Measurements from ENCODE around the gene SNX32.
"Not testable (repeated sequence)": the region's sequence is repeated elsewhere in the genome, so short reads cannot be mapped to it uniquely, and the experiment has no call there.

SNX32 gene

DNA sequence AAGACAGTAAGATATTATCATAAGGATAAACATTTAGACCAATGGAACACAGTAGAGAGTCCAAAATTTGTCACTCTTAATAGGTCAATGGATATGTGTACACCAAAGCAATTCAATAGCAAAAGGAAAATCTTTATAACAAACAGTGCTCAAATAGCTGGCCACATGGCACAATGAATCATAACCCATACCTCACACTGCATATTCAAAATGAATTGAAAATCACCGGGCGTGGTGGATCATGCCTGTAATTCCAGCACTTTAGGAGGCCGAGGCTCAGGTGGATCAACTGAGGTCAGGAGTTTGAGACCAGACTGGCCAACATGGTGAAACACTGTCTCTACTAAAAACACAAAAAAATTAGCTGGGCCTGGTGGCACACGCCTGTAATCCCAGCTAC lies 8.4 kb downstream of the SNX32 start:
- Mint-ChIP-seq H3K27ac (no peak overlapping the region), H3K4me1 (ENCODE audit: low read depth) (no peaks in the 10 kb centered on the region), H3K27me3 (no peaks in the 10 kb centered on the region), H3K4me3 (no peak overlapping the region), H3K9me3 (no peaks in the 10 kb centered on the region), H3K36me3 (ENCODE audit: low read depth) (no peaks in the 10 kb centered on the region)

DNA sequence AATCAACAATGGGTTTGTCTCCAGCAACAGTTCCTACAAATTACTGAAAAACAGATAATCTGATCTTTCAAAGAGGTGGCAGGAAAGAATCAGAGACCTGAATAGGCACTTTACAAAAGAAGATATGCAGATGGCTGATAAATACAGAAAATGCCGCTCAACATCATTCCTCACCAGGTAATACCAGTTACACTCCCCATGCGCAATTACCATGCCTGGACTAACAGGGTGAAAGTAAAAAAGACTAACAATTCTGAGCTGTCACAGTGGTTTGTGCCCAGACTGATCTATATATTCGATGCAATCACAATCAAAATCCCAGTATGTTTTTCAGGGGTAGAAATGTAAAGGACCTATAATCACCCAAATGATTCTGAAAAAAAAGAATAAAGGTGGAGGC lies 10.0 kb downstream of the SNX32 start:
- Mint-ChIP-seq H3K36me3 (ENCODE audit: low read depth) (no peaks in the 10 kb centered on the region), H3K27ac (no peak overlapping the region), H3K4me1 (ENCODE audit: low read depth) (no peaks in the 10 kb centered on the region), H3K27me3 (no peaks in the 10 kb centered on the region), H3K4me3 (no peak overlapping the region), H3K9me3 (no peaks in the 10 kb centered on the region)

DNA sequence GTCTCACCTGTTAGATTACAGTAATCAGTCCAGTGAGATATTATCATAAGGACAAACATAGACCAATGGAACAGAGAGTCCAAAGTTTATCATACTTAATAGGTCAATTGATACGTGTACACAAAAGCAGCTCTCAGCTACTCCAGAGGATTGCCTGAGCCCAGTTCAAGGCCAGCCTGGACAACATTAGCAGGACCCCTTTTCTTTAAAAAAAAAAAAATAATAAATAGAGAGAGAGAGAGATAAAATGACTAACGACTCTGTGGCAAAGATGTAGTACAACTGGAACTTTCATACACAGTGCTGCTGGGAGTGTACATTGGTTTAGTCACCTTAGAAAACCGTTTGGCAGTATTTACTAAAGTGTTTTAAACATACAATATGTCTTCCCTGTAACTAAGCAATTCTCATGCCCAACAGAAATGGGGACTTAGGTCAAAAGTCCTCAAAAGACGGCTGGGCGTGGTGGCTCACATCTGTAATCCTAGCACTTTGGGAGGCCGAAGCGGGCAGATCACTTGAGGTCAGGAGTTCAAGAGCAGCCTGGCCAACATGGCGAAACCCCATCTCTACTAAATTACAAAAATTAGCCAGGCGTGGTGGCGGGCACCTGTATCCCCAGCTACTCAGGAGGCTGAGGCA lies 10.6 kb downstream of the SNX32 start:
- no peaks in the 10 kb centered on the region for H3K27me3 Mint-ChIP-seq
- H3K36me3 Mint-ChIP-seq (ENCODE audit: low read depth), result no peaks in the 10 kb centered on the region
- H3K27ac Mint-ChIP-seq, result no peak overlapping the region
- H3K9me3 Mint-ChIP-seq, result no peaks in the 10 kb centered on the region
- H3K4me3 Mint-ChIP-seq, result no peak overlapping the region
- no peaks in the 10 kb centered on the region for H3K4me1 Mint-ChIP-seq (ENCODE audit: low read depth)

DNA sequence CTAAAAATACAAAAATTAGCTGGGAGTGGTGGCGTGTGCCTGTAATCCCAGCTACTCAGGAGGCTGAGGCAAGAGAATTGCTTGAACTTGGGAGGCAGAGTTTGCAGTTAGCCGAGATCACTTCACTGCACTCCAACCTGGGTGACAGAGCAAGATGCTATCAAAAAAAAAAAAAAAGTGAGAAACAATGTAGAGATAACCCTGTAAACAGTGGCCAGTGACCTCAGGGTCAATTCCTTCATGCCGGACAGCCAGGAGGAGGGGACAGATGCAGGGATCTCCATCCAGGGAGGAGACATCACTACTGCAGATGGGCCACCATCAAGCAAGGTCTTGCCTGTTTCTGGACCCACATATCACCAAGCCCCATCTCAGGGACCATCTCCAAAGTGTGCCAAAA lies 14.0 kb downstream of the SNX32 start:
- Mint-ChIP-seq H3K27me3 (no peaks in the 10 kb centered on the region), H3K9me3 (no peaks in the 10 kb centered on the region), H3K36me3 (ENCODE audit: low read depth) (peaks cover 14% of the 10 kb centered on the region), H3K4me1 (ENCODE audit: low read depth) (no peaks in the 10 kb centered on the region), H3K27ac (no peak overlapping the region), H3K4me3 (no peak overlapping the region)

DNA sequence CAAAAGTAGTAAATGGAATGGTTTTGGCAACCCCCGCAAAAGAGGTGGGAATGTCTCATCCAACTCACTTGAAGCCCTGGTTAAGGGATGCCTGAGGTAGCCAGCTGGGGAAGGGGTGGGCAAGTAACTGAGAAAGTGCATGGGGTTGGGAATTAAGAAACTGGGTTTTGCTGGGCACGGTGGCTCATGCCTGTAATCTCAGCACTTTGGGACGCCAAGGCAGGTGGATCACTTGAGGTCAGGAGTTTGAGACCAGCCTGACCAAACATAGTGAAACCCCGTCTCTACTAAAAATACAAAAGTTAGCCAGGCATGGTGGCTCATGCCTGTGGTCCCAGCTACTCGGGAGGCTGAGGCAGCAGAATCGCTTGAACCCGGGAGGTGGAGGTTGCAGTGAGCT lies 14.9 kb downstream of the SNX32 start:
- H3K27ac Mint-ChIP-seq, result not testable (repeated sequence)

DNA sequence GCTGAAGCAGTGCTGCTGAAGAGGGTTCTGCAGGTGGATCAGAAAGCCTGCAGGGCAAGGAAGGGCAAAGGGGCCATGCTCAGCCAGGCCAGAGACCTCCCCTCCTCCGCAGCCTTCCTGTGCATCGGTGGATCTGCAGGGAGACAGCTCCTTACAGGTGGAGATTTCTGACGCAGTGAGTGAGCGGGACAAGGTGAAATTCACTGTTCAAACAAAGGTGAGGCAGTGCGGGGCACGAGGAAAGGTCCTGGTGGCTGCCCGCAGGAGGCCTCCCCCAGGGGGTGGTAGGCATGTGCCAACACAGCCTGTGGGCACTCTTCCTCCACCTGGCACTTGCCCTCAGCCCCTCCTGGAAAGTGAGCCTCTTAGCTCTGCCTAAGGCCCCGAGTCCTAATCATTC lies 15.6 kb downstream of the SNX32 start:
- Mint-ChIP-seq H3K27ac (no peak overlapping the region), H3K4me3 (no peak overlapping the region), H3K27me3 (no peaks in the 10 kb centered on the region), H3K9me3 (no peaks in the 10 kb centered on the region), H3K4me1 (ENCODE audit: low read depth) (peaks cover 9% of the 10 kb centered on the region), H3K36me3 (ENCODE audit: low read depth) (peaks cover 30% of the 10 kb centered on the region)

More for the DNA sequence above, 14.9 kb downstream of the SNX32 start:
- H3K36me3 Mint-ChIP-seq (ENCODE audit: low read depth), result peaks cover 23% of the 10 kb centered on the region
- not testable (repeated sequence) for H3K27me3 Mint-ChIP-seq; H3K9me3 Mint-ChIP-seq; H3K4me3 Mint-ChIP-seq; H3K4me1 Mint-ChIP-seq (ENCODE audit: low read depth)

DNA sequence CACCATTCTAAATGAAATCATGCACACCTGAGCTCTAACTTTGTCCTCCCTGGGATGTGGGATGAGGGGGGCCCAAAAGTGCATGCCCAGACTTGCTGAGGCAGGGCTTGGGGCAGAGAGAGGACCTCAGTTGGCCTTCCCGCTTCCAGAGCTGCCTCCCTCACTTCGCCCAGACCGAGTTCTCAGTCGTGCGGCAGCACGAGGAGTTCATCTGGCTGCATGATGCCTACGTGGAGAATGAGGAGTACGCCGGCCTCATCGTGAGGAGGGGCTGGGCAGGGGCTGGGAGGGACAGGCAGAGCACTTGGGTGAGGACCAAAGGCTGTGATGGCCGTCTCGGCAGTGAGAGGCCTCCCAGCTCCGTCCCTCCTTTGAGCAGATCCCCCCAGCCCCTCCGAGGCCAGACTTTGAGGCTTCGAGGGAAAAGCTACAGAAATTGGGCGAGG lies 16.0 kb downstream of the SNX32 start:
- Mint-ChIP-seq H3K36me3 (ENCODE audit: low read depth) (peaks cover 34% of the 10 kb centered on the region), H3K4me3 (no peak overlapping the region), H3K9me3 (no peaks in the 10 kb centered on the region), H3K27ac (no peak overlapping the region), H3K4me1 (ENCODE audit: low read depth) (peaks cover 13% of the 10 kb centered on the region), H3K27me3 (no peaks in the 10 kb centered on the region)

DNA sequence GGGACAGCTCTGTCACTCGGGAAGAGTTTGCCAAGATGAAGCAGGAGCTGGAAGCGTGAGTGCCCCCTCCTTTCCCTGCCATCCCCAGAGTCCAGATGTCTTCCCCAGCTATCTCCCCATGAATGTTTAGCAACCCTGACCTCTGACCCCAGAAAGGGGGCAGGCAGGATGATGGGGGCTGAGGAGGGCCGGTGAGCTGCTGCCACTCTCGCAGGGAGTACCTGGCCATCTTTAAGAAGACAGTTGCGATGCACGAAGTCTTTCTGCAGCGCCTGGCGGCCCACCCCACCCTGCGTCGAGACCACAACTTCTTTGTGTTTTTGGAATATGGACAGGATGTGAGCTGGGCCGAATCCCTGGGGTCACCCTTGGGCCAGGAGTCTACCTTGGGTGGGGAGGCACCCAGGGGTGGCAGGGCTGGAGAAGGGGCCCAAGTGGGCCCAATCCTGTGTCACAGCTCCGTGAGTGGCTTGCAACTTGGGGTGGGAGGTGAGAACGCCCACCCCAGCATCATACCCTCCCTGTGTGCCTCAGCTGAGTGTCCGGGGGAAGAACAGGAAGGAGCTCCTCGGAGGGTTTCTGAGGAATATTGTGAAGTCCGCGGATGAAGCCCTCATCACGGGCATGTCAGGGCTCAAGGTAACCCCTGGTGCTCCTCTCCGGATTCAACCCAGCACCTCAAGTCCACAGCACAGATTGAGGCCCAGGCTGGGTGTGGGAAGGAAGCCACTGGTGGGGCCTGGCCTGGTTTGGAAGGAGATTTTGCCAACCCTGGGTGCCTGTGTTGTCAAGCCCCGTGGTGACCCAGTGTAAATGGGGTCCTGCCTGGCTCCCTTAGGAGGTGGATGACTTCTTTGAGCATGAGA lies 16.7 kb downstream of the SNX32 start:
- Mint-ChIP-seq H3K4me3 (no peak overlapping the region), H3K36me3 (ENCODE audit: low read depth) (peaks cover 41% of the 10 kb centered on the region), H3K27ac (no peak overlapping the region), H3K4me1 (ENCODE audit: low read depth) (peaks cover 19% of the 10 kb centered on the region), H3K27me3 (no peaks in the 10 kb centered on the region), H3K9me3 (no peaks in the 10 kb centered on the region)

DNA sequence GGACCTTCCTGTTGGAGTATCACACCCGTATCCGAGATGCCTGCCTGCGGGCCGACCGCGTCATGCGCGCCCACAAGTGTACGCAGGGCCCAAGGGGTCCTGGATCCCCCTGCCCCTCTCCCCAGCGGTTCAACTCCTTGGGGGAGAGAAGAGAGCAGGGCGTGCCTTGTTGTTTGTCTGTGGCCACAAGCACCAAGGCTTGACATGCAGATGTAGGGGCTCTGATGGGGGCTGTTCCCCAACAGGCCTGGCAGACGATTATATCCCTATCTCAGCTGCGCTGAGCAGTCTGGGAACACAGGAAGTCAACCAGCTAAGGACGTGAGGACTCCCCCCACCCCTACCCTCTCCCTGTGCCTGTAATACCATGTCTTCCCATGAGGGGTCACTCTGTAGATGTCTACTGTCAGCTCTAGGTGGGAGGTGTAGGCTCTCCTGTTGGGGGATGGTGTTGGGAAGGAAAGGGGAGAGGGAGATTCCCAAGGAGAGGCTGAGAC lies 17.4 kb downstream of the SNX32 start:
- peaks cover 47% of the 10 kb centered on the region for H3K36me3 Mint-ChIP-seq (ENCODE audit: low read depth)
- H3K4me1 Mint-ChIP-seq (ENCODE audit: low read depth), result peaks cover 26% of the 10 kb centered on the region

DNA sequence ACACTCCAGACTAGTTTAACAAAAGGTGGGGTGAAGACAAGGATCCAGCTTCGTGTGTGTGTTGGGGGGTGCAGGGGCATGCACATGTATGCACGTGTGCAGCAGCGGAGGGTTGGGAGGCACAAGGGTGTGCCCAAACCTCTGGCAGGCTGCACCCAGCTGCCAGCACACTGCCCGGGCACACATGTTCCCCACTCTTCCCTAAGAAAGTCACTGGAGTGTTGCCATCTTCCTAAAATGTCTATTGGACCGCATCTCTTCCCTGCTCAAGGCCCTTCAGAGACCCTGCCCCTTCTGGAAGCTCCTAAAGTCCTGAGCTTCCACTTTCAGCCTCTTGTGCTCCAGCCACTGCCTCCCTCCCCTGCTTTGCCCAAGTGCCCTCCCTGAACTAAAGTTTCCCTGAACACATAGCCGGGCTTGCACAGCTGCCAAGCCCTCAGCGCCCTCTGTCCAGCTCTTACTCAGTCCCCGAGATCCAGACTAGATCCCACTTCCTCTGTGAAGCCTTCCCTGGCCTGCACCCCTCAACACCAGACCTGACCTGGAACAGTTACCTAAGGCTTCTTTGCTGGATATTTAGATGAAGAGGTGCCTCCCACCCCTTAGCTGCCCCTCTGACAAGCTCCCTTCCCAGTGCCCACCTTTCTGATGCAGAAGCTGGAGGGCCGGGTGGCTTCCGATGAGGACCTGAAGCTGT lies 18.2 kb downstream of the SNX32 start:
- Mint-ChIP-seq H3K27me3 (no peaks in the 10 kb centered on the region), H3K4me1 (ENCODE audit: low read depth) (peaks cover 34% of the 10 kb centered on the region), H3K27ac (no peak overlapping the region), H3K4me3 (no peak overlapping the region), H3K9me3 (no peaks in the 10 kb centered on the region), H3K36me3 (ENCODE audit: low read depth) (peaks cover 56% of the 10 kb centered on the region)

More for the DNA sequence above, 17.4 kb downstream of the SNX32 start:
- Mint-ChIP-seq H3K27ac (no peak overlapping the region), H3K4me3 (no peak overlapping the region), H3K27me3 (no peaks in the 10 kb centered on the region), H3K9me3 (no peaks in the 10 kb centered on the region)

DNA sequence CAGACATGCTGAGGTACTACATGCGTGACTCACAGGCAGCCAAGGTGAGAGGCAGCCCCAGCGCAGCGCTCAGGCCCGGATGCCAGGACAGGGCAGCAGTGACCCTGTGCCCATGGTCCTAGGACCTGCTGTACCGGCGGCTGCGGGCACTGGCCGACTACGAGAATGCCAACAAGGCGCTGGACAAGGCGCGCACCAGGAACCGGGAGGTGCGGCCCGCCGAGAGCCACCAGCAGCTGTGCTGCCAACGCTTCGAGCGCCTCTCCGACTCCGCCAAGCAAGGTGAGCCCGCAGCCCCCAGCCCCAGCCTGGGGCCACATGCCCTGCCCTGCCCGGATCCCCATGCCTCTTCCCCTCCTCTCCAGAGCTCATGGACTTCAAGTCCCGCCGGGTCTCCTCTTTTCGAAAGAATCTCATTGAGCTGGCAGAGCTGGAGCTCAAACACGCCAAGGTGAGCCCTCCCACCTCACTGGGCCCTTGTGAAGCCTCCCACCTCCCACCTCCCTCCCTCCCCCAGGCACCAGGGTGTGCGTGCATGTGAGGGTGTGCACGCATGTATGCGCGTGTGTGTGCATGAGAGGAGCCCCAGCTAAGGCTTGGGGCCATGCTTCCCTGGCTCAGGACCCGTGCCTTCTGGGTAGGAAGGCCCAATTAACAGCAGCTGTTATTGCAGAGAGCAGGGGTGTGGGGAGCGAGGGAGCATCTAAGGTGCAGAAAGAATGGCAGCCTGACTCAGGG lies 18.9 kb downstream of the SNX32 start:
- peaks cover 56% of the 10 kb centered on the region for H3K36me3 Mint-ChIP-seq (ENCODE audit: low read depth)
- no peak overlapping the region for H3K27ac Mint-ChIP-seq
- peaks cover 34% of the 10 kb centered on the region for H3K4me1 Mint-ChIP-seq (ENCODE audit: low read depth)
- no peaks in the 10 kb centered on the region for H3K27me3 Mint-ChIP-seq
- H3K4me3 Mint-ChIP-seq, result no peak overlapping the region
- no peaks in the 10 kb centered on the region for H3K9me3 Mint-ChIP-seq

DNA sequence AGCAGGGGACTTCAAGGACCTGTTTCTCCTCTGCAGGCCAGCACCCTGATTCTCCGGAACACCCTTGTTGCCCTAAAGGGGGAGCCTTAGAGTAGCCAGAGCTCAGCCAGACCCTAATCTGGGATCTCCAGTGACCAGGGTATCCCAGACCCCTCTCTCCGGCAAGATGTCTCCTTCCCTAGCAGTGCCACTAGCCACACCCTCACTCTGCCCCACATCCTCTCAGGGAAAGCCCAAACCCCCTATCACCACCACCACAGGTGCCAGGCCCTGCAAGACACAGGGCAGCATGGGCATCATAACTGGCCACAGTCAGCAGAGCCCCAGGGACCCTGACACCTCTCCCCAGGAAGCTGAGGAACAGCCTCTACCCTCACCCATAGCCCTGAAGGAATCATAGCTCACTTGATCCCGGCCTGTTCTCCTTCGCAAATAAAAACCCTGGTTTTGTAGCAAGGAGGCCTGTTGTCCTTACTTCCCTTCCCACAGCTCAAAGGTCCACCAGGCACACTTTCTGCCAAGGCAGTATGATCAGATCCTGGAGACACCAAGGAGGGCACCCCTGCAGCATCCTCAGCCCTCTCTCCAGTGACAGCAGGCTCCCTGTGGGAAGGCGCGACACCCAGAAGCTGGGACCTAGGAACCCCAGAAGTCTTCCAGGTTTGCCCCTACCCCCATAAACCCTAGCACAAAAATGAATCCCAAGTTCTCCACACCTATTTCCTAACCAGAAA lies 19.6 kb downstream of the SNX32 start:
- Mint-ChIP-seq H3K27me3 (no peaks in the 10 kb centered on the region), H3K36me3 (ENCODE audit: low read depth) (peaks cover 56% of the 10 kb centered on the region), H3K4me3 (peak overlapping the region; percentile 10)

DNA sequence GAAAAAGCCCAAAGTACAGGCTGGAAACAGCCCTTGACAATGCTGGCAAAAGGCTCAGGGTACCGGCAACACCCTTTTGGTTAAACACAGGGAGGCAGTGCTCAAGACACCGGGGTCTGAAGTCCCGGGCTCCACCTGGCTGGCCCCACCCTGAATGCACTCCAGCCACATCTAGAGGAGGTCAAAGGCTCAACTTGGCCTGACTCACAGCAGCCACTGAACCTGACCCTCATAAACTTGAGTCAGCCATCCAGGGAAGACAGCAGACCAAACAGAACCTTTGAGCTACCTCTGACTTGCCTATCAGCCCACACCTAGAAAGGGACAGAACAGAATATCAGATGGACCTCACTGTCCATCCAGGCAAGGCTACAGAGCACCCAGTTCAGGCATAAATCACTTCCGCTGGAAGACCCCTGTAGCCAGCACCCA lies 20.4 kb downstream of the SNX32 start:
- Mint-ChIP-seq H3K4me3 (peak overlapping the region; percentile 48), H3K4me1 (ENCODE audit: low read depth) (peaks cover 41% of the 10 kb centered on the region), H3K36me3 (ENCODE audit: low read depth) (peaks cover 56% of the 10 kb centered on the region), H3K27me3 (no peaks in the 10 kb centered on the region), H3K9me3 (no peaks in the 10 kb centered on the region), H3K27ac (peak overlapping the region; percentile 75)

More for the DNA sequence above, 19.6 kb downstream of the SNX32 start:
- peak overlapping the region; percentile 75 for H3K27ac Mint-ChIP-seq
- no peaks in the 10 kb centered on the region for H3K9me3 Mint-ChIP-seq
- H3K4me1 Mint-ChIP-seq (ENCODE audit: low read depth), result peaks cover 36% of the 10 kb centered on the region
